Measurements from ENCODE around the gene SRXN1.
A peak's percentile ranks its signal among the peaks of the same experiment; 100 is the strongest.

Gene SRXN1

GRCh38 chr20:664151-664550 is 11.2 kb upstream of the SRXN1 start:
- H3K27me3 ChIP-seq (replicated peaks): peaks cover 53% of the 10 kb centered on the region
- no peak for DNase-seq
- H3K36me3 ChIP-seq (replicated peaks): no peaks in the 10 kb centered on the region
- in situ Hi-C loops (cut with HindIII; ENCODE audit: low pct_ligation_motif_present, low sequenced_read_pairs): no loop called here
- H3K4me3 ChIP-seq (ENCODE audit: low read depth, low read length): no peak overlapping the region
- no peak overlapping the region for H3K27ac ChIP-seq
- TF ChIP-seq CTCF (IDR thresholded peaks at IDR 0.05; ENCODE audit: low read depth, low read length, missing control alignments): no peak

- no peaks in the 10 kb centered on the region for H3K36me3 ChIP-seq (replicated peaks)
- H3K27me3 ChIP-seq (replicated peaks): peaks cover 53% of the 10 kb centered on the region
- no peak for DNase-seq
- in situ Hi-C loops (cut with HindIII; ENCODE audit: low pct_ligation_motif_present, low sequenced_read_pairs): no loop called here
- H3K4me3 ChIP-seq (ENCODE audit: low read depth, low read length): no peak overlapping the region
- no peak overlapping the region for H3K27ac ChIP-seq
- no peak for TF ChIP-seq CTCF (IDR thresholded peaks at IDR 0.05; ENCODE audit: low read depth, low read length, missing control alignments)
These were observed 10.5 kb upstream of the SRXN1 start for GRCh38 chr20:663315-664090.

- DNase-seq: no peak
- no peak for TF ChIP-seq CTCF (IDR thresholded peaks at IDR 0.05; ENCODE audit: low read depth, low read length, missing control alignments)
- no peak overlapping the region for H3K27ac ChIP-seq
- peaks cover 51% of the 10 kb centered on the region for H3K27me3 ChIP-seq (replicated peaks)
- no peaks in the 10 kb centered on the region for H3K36me3 ChIP-seq (replicated peaks)
- no peak overlapping the region for H3K4me3 ChIP-seq (ENCODE audit: low read depth, low read length)
- in situ Hi-C loops (cut with HindIII; ENCODE audit: low pct_ligation_motif_present, low sequenced_read_pairs): no loop called here
These were observed 9.5 kb upstream of the SRXN1 start for GRCh38 chr20:662277-663192.

DNA sequence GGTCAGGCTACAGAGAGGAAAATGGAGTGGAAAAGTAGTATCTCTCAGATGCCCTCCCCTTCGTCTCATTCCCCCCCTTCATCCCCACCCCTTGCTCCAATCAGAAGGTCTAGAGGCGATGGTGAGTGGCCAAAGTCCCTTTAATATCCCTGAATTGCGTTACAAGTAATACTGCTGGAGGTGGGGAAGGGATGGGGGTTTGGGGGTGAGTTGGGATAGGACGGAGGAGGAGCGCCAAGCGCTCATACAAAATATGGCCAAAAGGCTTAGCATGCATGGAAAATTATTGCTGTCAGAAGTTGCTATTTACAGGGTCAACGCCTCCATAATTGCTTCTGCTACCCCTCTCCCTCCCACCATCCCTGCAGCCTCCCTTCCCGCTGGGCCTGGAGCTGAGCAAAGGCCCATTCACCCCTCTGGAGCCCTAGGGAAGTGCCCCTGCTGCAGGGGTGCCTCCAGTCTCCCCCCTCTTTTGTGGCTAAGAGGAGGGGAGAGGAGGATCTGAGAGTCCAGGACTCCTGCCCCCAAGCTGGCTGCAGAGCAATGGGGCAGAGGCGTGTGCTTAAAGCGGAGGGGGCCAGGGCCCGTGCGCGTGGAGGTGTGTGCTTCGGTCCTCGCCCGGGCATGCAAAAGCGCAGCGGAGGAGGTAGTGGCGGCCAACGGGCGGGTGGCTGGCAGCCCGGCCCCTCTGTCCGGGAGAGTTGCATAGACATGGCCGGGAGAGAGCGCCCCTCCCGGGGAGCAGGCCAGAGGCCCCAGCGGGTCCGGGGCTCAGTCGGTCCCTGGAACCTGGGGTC is 8.7 kb upstream of the SRXN1 start:
- in situ Hi-C loops (cut with HindIII; ENCODE audit: low pct_ligation_motif_present, low sequenced_read_pairs): no loop called here
- H3K36me3 ChIP-seq (replicated peaks): no peaks in the 10 kb centered on the region
- H3K4me3 ChIP-seq (ENCODE audit: low read depth, low read length): no peak overlapping the region
- peaks cover 51% of the 10 kb centered on the region for H3K27me3 ChIP-seq (replicated peaks)
- no peak for DNase-seq
- H3K27ac ChIP-seq: no peak overlapping the region
- peak; percentile 7 for TF ChIP-seq CTCF (IDR thresholded peaks at IDR 0.05; ENCODE audit: low read depth, low read length, missing control alignments)

GRCh38 chr20:658731-659291 is 5.8 kb upstream of the SRXN1 start:
- no peak for TF ChIP-seq CTCF (IDR thresholded peaks at IDR 0.05; ENCODE audit: low read depth, low read length, missing control alignments)
- no peaks in the 10 kb centered on the region for H3K36me3 ChIP-seq (replicated peaks)
- no peak overlapping the region for H3K4me3 ChIP-seq (ENCODE audit: low read depth, low read length)
- in situ Hi-C loops (cut with HindIII; ENCODE audit: low pct_ligation_motif_present, low sequenced_read_pairs): no loop called here
- H3K27ac ChIP-seq: no peak overlapping the region
- H3K27me3 ChIP-seq (replicated peaks): peaks cover 31% of the 10 kb centered on the region
- DNase-seq: no peak

Measured in brain microvascular endothelial cell (primary cell).